Suprapubic skin (tissue), 4 donors: Measurements from ENCODE around the gene HRNR. TPM values are rescaled to one million over a fixed set of nuclear protein-coding genes. Genes with fewer than 3 reads are reported as not detected.
A peak's percentile ranks its signal among the peaks of the same experiment; 100 is the strongest.

ENCODE experiments used
- DNase-seq, 2 donors: peaks; one replicate each; pipeline ENCODE4 v3.0.0-alpha.2; 2019; ENCODE audit warnings: low spot score in 2 of 2
- H3K27ac ChIP-seq: fragments of 200-600 bp; sonication (generic); one replicate; pipeline ENCODE4 v1.5.1; 2019
- H3K27me3 ChIP-seq: fragments of 200-600 bp; sonication (generic); one replicate; pipeline ENCODE4 v1.5.1; 2019
- H3K36me3 ChIP-seq: fragments of 200-600 bp; sonication (generic); one replicate; pipeline ENCODE4 v1.5.1; 2019
- H3K4me1 ChIP-seq: fragments of 200-600 bp; sonication (generic); one replicate; pipeline ENCODE4 v1.5.1; 2019
- H3K4me3 ChIP-seq: fragments of 200-600 bp; sonication (generic); one replicate; pipeline ENCODE4 v1.5.1; 2019; ENCODE audit warnings: mild to moderate bottlenecking
- H3K9me3 ChIP-seq: fragments of 200-600 bp; sonication (generic); one replicate; pipeline ENCODE4 v1.5.1; 2019
- CTCF ChIP-seq, 2 donors: fragments of 200-600 bp in 1 of 2; fragments of 450-650 bp in 1 of 2; sonication (generic) in 1 of 2; IDR thresholded peaks; one replicate each; pipeline ENCODE4 v1.5.1; 2016 to 2019; ENCODE audit warnings: antibody characterized with exemption in 2 of 2, mild to moderate bottlenecking in 1 of 2, moderate library complexity in 1 of 2
- EP300 ChIP-seq: sonication (generic); formaldehyde crosslinking; IDR thresholded peaks from one replicate; pipeline ENCODE4 v1.6.1; 2017; ENCODE audit warnings: antibody characterized with exemption
- POLR2A ChIP-seq, 2 donors: fragments of 450-650 bp; IDR thresholded peaks; one replicate each; pipeline ENCODE4 v1.6.1; 2017; ENCODE audit warnings: antibody characterized with exemption in 2 of 2, mild to moderate bottlenecking in 2 of 2, moderate library complexity in 2 of 2
- POLR2AphosphoS5 ChIP-seq, 3 donors: sonication (generic); formaldehyde crosslinking; IDR thresholded peaks; one replicate each; pipeline ENCODE4 v1.6.1; 2017; ENCODE audit warnings: antibody characterized with exemption in 3 of 3
- WGBS: methylation state at CpG from one replicate; pipeline ENCODE4 v1.1.5; 2018; 5-methylcytosine and 5-hydroxymethylcytosine counted together
- total RNA-seq, 4 donors: library from RNA; depleted of rRNA; stranded (reverse); fragments of >200 nt; gene quantifications; one replicate each; pipeline ENCODE4 v1.1.0, GENCODE V29; 2016

Gene HRNR
- total RNA-seq, 4 donors from 2014 or later = not detected

- no peak for TF ChIP-seq POLR2A (IDR thresholded peaks at IDR 0.05)
- TF ChIP-seq EP300 = no peak
- no peak for TF ChIP-seq CTCF (IDR thresholded peaks at IDR 0.05)
- no peak for TF ChIP-seq POLR2AphosphoS5 (IDR thresholded peaks at IDR 0.05)
- Histone ChIP-seq H3K36me3 (no peaks in the 10 kb centered on the region), H3K9me3 (no peaks in the 10 kb centered on the region), H3K27me3 (no peaks in the 10 kb centered on the region), H3K27ac (peak overlapping the region; percentile 18), H3K4me1 (peaks cover 33% of the 10 kb centered on the region), H3K4me3 (no peak overlapping the region)
- 64% methylated on average over 5 of the region's 5 CpGs for WGBS
- no peak for DNase-seq
These were observed 32.7 kb downstream of the HRNR start for GRCh38 chr1:152191260-152191659.

- H3K27me3 ChIP-seq = no peaks in the 10 kb centered on the region
- H3K4me3 ChIP-seq = no peak overlapping the region
- 50% methylated on average over 2 of the region's 2 CpGs for WGBS
- H3K9me3 ChIP-seq = no peaks in the 10 kb centered on the region
- H3K36me3 ChIP-seq = no peaks in the 10 kb centered on the region
- no peak for TF ChIP-seq POLR2A (IDR thresholded peaks at IDR 0.05)
- no peak for TF ChIP-seq EP300
- no peak for TF ChIP-seq CTCF (IDR thresholded peaks at IDR 0.05)
- TF ChIP-seq POLR2AphosphoS5 (IDR thresholded peaks at IDR 0.05) = no peak
- no peak overlapping the region for H3K27ac ChIP-seq
- DNase-seq = no peak
- H3K4me1 ChIP-seq = peaks cover 33% of the 10 kb centered on the region
These were observed 33.4 kb downstream of the HRNR start for GRCh38 chr1:152190589-152190988.

- peak in 1 of 2 donors; percentile 74 for DNase-seq
- Histone ChIP-seq H3K27ac (no peak overlapping the region), H3K27me3 (no peaks in the 10 kb centered on the region), H3K9me3 (no peaks in the 10 kb centered on the region), H3K36me3 (no peaks in the 10 kb centered on the region), H3K4me3 (peak overlapping the region; percentile 57), H3K4me1 (peaks cover 41% of the 10 kb centered on the region)
- 16% methylated on average over 9 of the region's 9 CpGs for WGBS
- TF ChIP-seq CTCF (IDR thresholded peaks at IDR 0.05) = peak; percentile 57 to 66
- TF ChIP-seq POLR2AphosphoS5 (IDR thresholded peaks at IDR 0.05) = no peak
These were observed 34.1 kb downstream of the HRNR start for GRCh38 chr1:152189657-152190442.

- peaks cover 48% of the 10 kb centered on the region for H3K4me1 ChIP-seq
- peak overlapping the region; percentile 57 for H3K4me3 ChIP-seq
- H3K36me3 ChIP-seq = no peaks in the 10 kb centered on the region
- H3K27me3 ChIP-seq = no peaks in the 10 kb centered on the region
- 9% methylated on average over 23 of the region's 62 CpGs for WGBS
- DNase-seq = peak; percentile 79 to 86
- H3K27ac ChIP-seq = peak overlapping the region; percentile 60
- TF ChIP-seq POLR2A (IDR thresholded peaks at IDR 0.05) (no peak), CTCF (IDR thresholded peaks at IDR 0.05) (peak; percentile 52 to 80)
- no peaks in the 10 kb centered on the region for H3K9me3 ChIP-seq
These were observed 35.1 kb downstream of the HRNR start for GRCh38 chr1:152188673-152189591.
